ENCODE measurements around the gene STK11.
"Not testable (repeated sequence)": the region's sequence is repeated elsewhere in the genome, so short reads cannot be mapped to it uniquely, and the experiment has no call there.

STK11 gene

GRCh38 chr19:1169411-1169791, 36.2 kb upstream of the STK11 start:
- DNase-seq: no peak

- no peak for DNase-seq
Observed at GRCh38 chr19:1169921-1170885, 35.4 kb upstream of the STK11 start.

DNA sequence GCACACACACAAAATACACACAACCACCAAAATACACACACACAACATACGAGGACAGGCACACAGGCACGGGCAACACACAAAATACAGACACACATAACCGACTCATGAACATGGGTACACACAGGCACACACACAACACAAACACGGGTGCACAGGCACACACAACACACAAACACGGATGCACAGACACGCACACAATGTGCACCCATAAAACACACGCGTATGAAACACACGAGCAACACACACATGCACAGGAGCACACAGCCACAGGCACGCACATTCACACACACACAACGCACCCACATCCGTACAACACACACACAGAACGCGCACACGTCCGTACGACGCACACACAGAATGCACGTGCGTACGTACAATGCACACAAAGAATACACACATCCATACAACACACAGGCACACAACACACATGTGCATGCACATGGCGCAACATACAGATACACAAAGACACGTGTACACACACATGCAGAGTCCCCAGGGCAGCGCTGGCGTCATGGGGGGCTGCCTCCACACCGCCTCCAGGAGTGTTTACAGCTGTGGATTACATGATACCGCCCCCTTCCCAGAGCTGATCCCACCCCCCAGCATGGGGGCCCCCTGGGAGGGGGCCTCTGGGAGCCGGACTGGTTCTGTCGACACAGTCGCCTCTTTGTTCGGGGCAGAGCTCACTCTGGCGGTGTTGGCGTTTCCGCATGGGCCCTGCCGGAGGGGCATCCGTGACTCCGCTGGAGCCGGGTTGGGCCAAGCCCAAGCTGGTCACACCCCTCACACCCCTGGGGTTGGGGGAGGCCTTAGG, 34.4 kb upstream of the STK11 start:
- DNase-seq: no peak

DNA sequence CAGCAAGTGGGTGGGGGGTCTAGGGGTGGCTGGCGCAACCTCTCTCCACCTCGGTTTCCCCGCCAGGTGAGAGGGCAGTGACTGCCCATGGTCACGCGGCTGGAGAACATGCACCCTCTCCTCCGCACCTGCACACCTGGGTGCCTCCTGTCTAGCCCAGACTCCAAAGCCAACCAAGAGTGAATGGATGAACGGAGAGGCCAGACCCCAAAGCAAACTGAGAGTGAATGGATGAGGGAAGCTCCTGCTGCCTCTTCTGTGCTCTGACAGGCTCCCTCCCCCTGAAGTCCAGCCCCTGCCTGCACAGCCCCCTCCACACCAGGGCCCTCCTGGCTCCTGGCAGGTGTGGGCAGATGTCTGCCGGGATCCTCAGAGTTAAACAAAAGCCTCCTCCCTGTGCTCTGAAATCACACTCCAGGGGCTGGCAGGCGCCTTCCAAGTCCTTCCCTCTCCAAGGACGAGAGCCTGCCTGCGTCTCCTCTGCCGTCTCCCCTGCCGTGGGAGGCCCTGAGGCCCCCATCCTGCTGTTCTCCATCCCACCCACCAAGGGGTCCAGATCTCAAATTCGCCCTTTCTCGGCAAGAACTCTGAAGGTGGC, 33.7 kb upstream of the STK11 start:
- DNase-seq: no peak

DNA sequence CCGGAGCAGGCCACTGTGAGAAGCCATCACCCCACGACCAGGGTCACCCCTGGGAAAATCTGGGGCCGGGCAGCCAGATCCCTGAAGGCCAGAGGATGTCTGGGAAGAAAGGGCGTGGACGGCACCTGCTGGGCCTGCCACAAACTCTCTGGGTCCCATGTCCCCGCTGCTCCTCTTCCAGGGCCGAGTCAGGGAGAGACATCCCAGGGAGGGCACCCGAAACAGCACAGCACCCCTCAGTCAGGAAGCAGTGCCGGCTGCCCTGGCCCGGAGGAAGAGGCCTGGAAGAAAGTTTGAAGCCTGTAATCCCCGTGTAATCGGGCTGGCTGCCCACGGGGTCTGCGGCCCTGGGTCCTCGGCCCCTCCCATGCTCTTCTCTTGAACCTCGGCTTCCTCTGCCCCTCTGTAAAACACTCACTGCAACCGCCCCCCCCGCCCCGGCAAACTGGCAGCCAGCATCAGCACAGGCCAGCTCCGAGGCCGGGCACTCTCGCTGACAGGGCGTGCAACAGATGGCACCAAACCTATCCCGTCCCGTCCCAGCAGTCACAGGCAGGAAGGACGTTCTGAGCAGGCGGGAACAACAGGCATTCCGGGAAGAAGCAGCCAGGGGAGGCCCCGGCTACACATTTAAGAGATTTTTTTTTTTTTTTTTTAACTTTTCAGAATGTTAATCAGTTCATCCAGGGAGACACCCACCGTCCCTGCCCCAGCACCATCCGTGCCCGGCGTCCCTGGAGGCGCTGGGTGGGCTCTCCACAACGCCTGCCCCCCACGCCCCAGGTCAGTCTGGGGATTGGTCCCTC, 33.0 kb upstream of the STK11 start:
- no peak for DNase-seq

DNA sequence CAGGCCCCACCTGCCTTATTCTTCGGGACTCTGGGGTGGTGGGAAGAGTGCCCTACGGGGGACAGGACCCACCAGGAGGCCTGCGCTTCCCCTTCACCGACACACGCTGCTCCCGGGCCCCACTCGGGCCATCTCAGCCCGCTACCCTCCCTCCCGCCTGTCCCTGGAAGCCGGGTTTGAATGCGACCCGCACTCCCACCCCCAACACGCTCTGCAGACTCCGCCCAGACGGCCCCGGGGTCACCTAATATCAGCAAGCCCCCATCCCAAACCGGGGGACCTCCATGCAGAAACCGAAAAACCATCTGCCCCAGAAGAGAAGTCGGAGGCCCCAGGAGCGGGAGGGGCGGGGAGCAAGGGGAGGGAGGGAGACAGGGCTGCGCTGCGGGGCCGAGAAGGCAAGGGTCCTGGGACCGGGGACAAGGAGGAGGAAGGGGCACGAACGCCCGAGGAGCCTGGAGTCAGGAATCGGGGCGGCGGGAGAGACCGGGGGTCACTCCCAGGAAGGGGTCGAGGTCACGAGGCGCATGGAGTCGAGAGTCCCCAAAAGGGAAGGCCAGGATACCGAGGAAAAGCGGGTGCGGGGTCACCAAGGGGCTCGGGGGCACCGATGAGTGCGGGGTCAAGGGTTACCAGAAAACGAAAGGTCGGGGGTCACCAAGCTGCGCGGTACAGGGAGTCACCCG, 32.3 kb upstream of the STK11 start:
- peak; percentile 40 for DNase-seq

DNA sequence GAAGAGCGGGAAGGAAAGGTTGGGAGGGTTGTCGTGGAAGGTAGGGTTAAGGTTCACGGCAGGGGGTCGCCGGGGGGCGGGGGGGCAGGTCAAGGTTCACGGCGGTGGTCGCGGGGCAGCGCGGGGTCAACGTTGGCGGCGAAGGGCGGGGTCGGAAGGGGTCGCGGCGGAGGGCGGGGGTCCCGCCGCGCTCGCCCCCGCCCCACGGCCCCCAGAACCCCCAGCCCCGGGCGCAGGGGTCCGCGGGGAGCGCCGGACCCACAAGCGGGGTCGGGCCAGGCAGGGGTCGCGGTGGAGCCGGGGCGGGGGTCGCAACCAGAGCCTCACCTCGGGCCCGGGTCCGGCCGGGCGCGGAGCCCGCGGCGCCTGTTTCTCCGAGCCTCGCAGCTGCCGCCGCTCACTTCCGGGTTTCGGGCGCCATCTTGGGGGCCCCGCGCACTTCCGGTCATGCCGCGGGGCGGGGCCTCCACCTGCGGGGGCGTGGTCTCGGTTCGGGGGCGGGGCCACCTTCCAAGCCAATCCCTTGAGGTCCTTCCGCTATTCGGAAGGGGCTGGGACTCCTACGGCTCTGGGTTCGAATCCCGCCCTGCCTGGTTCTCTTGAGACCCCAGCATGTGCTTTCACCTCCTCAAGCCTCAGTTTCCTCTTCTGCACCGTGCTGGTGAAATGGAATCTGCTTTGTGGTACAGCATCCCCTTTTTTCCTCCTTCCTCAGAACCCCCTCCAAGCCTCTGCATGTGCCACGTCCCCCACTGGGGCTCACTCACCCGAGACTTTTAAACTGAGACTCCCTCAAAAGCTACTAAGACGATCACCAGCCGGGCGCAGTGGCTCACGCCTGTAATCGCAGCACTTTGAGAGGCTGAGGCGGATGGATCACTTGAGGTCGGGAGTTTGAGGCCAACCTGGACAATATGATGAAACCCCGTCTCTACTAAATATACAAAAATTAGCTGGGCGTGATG, 31.5 kb upstream of the STK11 start, which contains the start of gene SBNO2:
Gene SBNO2, minus strand, starts transcription at position 424 of the 965 bp plus-strand sequence. CDS start 19,992 bp downstream, outside the sequence.
- peak; percentile 96 for DNase-seq

- DNase-seq: no peak
Observed at GRCh38 chr19:1177322-1178114, 28.1 kb upstream of the STK11 start.

DNA sequence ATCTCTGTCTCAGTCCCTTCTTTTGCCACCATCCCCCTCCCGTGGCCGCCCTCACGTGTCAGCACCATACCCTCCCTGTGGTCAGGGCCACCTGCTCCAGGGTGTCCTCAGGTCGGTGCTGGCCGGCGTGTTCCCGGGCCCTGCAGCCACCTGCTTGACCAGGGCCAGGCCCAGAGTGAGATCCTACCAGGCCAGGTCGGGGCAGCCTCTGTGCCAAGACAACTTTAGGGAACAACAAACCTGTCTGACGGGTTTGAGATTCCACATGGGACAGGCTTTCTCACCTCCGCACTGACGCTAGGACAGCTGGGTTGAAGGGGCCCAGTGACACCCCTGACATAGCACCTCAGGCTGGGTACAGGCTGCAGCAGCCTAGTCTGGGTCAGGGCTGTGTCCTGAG, 24.0 kb upstream of the STK11 start:
- no peak for DNase-seq

- no peak for DNase-seq
Observed at GRCh38 chr19:1182068-1182467, 23.5 kb upstream of the STK11 start.

- no peak for DNase-seq
Observed at GRCh38 chr19:1182727-1183126, 22.9 kb upstream of the STK11 start.

GRCh38 chr19:1183543-1184172, 21.9 kb upstream of the STK11 start:
- no peak for DNase-seq

DNA sequence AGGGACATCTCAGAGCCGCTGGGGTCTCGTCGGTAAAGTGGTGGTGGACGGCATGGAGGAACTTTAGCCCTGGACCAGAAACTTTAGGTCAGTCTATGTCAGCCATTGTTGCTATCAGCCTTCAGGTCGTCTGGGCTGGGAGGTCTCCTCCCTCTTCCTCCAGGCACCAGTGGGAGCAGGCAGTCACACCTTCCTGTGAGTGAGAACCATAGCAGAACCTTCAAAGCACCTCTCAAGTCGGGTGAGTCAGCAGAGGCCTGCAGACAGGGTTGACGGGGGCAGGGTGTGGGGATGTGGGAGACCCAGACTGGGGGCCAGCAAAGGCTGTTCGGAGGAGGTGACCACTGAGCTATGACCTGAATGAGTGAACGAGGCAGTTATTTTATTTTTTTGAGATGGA, 16.2 kb upstream of the STK11 start:
- peak; percentile 78 for DNase-seq

DNA sequence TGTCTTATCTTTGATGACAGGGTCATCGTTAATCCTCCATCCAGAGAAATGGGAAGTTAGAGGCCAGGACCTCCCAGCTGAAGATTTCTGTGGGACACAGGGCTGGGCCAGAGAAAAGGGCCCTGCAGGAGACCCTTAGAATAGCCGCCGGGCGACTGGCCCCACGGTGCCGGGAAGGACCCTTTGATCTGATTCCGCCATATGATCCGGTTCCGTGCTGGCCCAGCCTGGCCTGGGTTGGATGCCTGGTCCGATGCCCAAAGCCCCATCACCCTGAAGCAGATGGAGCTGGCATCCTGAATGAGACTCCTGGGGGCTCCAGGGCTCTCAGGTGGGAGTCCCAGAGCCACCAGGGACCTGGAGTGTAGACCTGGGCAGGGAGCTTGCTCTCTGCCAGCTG, 6.0 kb upstream of the STK11 start:
- DNase-seq: no peak

GRCh38 chr19:1200614-1201013, 5.0 kb upstream of the STK11 start:
- not testable (repeated sequence) for DNase-seq

DNA sequence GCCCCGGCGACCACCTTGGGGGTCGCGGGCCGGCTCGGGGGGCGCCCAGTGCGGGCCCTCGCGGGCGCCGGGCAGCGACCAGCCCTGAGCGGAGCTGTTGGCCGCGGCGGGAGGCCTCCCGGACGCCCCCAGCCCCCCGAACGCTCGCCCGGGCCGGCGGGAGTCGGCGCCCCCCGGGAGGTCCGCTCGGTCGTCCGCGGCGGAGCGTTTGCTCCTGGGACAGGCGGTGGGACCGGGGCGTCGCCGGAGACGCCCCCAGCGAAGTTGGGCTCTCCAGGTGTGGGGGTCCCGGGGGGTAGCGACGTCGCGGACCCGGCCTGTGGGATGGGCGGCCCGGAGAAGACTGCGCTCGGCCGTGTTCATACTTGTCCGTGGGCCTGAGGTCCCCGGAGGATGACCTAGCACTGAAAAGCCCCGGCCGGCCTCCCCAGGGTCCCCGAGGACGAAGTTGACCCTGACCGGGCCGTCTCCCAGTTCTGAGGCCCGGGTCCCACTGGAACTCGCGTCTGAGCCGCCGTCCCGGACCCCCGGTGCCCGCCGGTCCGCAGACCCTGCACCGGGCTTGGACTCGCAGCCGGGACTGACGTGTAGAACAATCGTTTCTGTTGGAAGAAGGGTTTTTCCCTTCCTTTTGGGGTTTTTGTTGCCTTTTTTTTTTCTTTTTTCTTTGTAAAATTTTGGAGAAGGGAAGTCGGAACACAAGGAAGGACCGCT, 729 bp downstream of the STK11 start:
- no peak for DNase-seq

DNA sequence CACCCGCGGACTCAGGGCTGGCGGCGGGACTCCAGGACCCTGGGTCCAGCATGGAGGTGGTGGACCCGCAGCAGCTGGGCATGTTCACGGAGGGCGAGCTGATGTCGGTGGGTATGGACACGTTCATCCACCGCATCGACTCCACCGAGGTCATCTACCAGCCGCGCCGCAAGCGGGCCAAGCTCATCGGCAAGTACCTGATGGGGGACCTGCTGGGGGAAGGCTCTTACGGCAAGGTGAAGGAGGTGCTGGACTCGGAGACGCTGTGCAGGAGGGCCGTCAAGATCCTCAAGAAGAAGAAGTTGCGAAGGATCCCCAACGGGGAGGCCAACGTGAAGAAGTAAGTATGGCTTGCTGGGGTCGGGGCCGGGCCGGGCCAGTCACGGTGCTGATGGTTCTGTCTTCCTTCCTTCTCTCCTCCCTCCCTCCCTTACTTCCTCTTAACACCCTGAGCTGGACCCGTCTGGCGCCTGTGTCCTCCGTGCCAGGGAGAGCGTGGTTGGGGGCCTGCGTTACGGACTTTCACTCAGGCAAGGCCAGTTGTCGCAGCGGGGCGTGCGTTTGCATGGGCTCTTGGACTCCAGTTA, 1.4 kb downstream of the STK11 start:
- DNase-seq: peak; percentile 43

- DNase-seq: not testable (repeated sequence)
Observed at GRCh38 chr19:1208830-1209229, 3.3 kb downstream of the STK11 start.

Measured in activated CD4-positive, alpha-beta T cell treated with anti-CD3 and anti-CD28 coated beads for 48 hours (primary cell).